Lower leg skin (tissue), 4 donors: ENCODE measurements around the gene IKZF1. TPM values are rescaled to one million over a fixed set of nuclear protein-coding genes. Genes with fewer than 3 reads are reported as not detected.

Experiments
- DNase-seq, 2 donors: peaks; one replicate each; pipeline ENCODE4 v3.0.0-alpha.2; 2019; ENCODE audit warnings: low spot score in 2 of 2
- H3K4me3 ChIP-seq: fragments of 200-600 bp; sonication (generic); 2 replicates; pipeline ENCODE4 v1.5.1; 2017; ENCODE audit warnings: mild to moderate bottlenecking, low read depth; ENCODE audit not compliant: poor library complexity, severe bottlenecking
- CTCF ChIP-seq, 3 donors: fragments of 450-650 bp; IDR thresholded peaks; one replicate each; pipeline ENCODE4 v1.5.1; 2016; ENCODE audit warnings: antibody characterized with exemption in 3 of 3, mild to moderate bottlenecking in 3 of 3, moderate library complexity in 2 of 3
- POLR2A ChIP-seq, 2 donors: fragments of 450-650 bp; IDR thresholded peaks; one replicate each; pipeline ENCODE4 v1.6.1; 2016 to 2017; ENCODE audit warnings: antibody characterized with exemption in 2 of 2, mild to moderate bottlenecking in 1 of 2, moderate library complexity in 1 of 2
- WGBS, 2 donors: methylation state at CpG; one replicate each; pipeline ENCODE4 v1.1.5; 2018; 5-methylcytosine and 5-hydroxymethylcytosine counted together
- intact Hi-C: fragments of 100-400 bp; cut with DNase I; formaldehyde crosslinking; loops from one replicate; pipeline ENCODE4 v1.15.0; 2023; ENCODE audit warnings: low total_unique reads
- total RNA-seq, 4 donors: library from RNA; depleted of rRNA; stranded (reverse); fragments of >200 nt; gene quantifications; one replicate each; pipeline ENCODE4 v1.1.0, GENCODE V29; 2016

IKZF1 gene
- total RNA-seq, 4 donors from 2014 or later, result 5.3 to 10.8 (median 7.6) TPM

DNA sequence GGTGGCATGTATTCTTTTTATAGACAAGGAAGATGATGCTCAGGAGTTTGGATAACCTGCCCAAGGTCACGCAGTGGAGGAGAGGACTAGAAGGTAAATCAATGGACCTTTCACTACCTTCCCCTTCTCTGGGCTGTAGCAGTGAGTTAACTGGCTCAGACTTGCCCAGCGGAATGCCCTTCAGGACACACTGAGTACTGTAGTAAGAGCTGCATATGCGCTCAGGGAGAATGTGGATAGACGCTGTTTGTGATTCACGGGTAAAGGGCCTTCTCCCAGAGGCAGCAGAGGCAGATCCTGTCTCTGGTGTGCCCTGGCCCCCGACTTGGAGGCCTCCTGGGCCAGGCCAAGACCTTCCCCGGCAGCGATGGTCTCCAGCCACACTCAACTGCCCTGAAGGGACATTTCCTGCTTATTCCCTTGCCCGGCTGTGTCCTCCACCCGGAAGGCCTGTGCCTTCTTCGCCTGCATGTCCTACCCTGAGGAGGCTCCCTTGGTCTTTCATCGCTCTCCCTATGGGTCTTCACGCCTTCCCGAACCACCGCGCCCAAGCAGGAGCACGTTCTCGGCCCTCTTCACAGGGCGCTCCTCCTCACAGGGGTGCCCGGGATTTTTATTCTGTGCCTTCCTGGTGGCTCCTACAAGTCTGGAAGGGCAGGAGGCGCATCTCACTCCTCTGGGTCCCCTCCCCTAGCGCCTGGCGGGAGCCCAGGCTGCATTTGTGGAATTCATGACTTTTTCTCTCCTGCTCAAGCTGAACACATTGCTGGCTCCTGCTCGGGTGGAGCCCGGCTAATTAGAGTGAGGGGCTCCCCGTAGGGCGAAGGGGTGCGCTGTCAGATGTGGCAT lies 1.8 kb upstream of the IKZF1 start:
- H3K4me3 ChIP-seq, result no peak overlapping the region
- 84 to 87% methylated on average over 28 of the region's 28 CpGs for WGBS, 2 donors
- intact Hi-C loops, result loop anchor here (10.0 kb wide), 1 partner anchor 58 kb away; no protein-coding TSS in a partner anchor
- TF ChIP-seq POLR2A (IDR thresholded peaks at IDR 0.05) (no peak), CTCF (IDR thresholded peaks at IDR 0.05) (no peak)
- DNase-seq, result peak in 1 of 2 donors; percentile 74

DNA sequence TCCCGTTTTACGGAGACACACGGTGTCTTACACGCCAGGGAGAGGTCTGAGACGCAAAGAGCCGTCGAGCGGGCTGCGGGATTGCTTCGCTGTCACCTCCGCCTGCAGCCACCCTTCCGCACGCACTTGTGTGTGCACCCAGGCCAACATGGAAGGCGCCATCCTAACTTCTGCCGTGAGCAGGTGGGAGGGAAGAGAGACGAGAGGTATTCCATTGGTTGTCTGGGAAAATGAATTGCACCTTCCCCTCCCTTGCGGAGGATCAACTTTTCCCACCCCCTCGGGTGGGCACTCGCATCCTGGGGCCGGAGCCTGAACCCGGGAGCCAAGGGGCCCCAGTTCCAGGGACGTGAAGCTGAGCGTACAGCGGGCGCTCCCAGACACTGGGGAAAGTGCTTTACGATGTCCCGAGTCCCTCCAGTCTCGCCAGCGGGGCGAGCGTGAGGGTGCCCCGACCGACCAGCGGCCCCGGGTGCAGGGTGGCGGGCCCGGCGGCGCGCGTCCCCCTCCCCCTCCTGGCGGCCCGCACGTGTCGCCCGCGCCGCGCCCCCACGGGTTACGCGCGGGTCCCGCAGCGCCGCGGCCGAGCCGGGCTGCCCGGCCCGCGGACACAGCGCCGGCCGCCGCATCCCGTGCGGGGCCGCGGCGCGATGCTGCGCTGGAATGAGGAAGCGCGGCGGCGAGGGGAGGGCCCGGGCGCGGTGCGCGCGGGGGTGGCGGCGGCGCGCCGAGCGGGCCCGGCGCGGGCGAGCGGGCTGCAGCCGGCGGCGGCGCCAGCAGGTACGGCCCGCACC lies 984 bp upstream of the IKZF1 start:
- H3K4me3 ChIP-seq, result no peak overlapping the region
- intact Hi-C loops, result loop anchor here (10.0 kb wide), 1 partner anchor 59 kb away; no protein-coding TSS in a partner anchor
- DNase-seq, result peak in 1 of 2 donors; percentile 76
- WGBS, 2 donors, result 16 to 31% methylated on average over 25 to 51 of the region's 100 CpGs
- no peak for TF ChIP-seq POLR2A (IDR thresholded peaks at IDR 0.05)
- TF ChIP-seq CTCF (IDR thresholded peaks at IDR 0.05), result no peak

DNA sequence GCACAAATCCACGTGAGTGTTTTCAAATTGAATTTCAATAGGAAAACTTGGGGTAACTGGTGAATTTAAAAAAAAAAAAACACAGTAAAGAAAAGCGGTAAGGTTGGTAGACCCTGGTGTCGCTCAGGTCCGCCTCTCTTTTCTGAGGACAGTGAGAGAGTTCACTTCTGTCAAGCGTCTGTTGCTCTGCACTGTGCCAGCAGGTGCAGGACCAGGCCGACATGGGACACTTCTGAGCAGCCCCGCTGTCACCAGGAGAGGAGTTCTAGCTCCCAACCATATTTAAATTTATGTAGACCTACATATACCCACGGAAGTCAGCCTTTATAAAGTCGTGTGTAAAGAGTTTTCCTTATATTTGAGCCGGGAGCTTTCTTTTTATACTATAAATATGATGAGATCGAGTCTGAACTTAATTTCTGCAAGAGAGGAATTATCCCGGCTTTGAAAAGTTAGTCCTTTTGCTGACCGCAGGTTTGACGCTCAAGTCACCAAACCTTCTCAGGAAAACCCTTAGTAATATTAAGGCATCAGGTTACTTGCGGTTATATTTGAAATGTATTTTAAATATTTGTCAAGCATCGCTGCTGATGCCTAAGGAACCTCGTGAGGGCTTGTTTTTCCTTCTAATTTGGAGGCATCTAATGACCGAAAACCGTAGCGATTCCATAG lies 531 bp downstream of the IKZF1 start:
- WGBS, 2 donors, result 23 to 31% methylated on average over 20 of the region's 20 CpGs
- peak overlapping the region; percentile 17 for H3K4me3 ChIP-seq
- intact Hi-C loops, result loop anchor here (10.0 kb wide), 1 partner anchor 60 kb away; no protein-coding TSS in a partner anchor
- DNase-seq, result no peak
- no peak for TF ChIP-seq CTCF (IDR thresholded peaks at IDR 0.05)
- TF ChIP-seq POLR2A (IDR thresholded peaks at IDR 0.05), result no peak

GRCh38 chr7:50305583-50306493 lies 1.3 kb downstream of the IKZF1 start:
- intact Hi-C loops, result loop anchor here (10.0 kb wide), 1 partner anchor 61 kb away; no protein-coding TSS in a partner anchor
- no peak for DNase-seq
- TF ChIP-seq POLR2A (IDR thresholded peaks at IDR 0.05), result no peak
- no peak overlapping the region for H3K4me3 ChIP-seq
- 63 to 72% methylated on average over 11 of the region's 11 CpGs for WGBS, 2 donors

DNA sequence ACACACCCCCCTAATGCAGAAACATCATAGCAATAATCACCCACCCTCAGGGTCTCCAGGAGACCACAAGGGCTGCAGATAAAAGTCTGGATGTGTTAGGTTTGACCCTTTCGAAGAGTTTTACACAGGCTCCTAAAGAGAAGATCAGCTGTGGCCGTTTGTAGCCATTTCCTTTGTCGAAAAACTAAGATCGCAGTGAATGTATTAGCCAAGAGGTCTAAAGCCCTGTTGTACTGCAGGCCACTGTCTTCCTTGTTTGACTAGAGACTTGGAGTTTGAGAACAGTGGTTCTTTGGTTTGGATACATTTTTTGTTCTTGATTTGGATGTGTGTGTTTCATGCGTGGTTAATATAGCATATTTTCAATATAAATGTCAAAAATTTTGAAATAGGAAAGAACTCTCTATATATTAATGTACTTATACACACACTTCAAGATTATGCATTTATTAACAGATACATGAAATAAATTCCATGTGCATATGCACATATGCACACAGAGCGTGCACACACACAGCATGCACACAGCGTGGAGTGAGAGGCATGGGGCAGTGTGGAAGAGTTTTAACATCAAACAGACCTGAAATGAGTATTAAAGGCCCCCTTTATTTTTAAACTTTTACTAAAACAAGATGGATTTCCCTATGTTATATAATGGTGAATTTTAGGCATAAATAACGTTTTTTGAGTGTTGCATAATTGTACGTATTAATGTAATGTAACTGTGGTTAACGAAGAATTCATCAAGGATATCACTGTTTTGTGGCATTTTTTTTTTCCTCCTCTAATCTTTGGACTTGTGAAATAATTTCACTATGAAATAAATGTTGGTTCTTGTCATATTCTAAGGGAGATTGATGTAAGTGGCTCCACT lies 2.2 kb downstream of the IKZF1 start:
- TF ChIP-seq CTCF (IDR thresholded peaks at IDR 0.05) (no peak), POLR2A (IDR thresholded peaks at IDR 0.05) (no peak)
- no peak overlapping the region for H3K4me3 ChIP-seq
- DNase-seq, result no peak
- intact Hi-C loops, result loop anchor here (10.0 kb wide), 1 partner anchor 62 kb away; no protein-coding TSS in a partner anchor
- WGBS, 2 donors, result 69 to 72% methylated on average over 10 of the region's 10 CpGs
